ENCODE measurements around the gene ASPSCR1. TPM values are rescaled to one million over a fixed set of nuclear protein-coding genes. Genes with fewer than 3 reads are reported as not detected.

Gene ASPSCR1
- total and polyA plus RNA-seq, 2 of the 13 experiments (the other 11 are each of a cell fraction or from before 2014, with no cell fraction given) = 274 to 314 TPM

DNA sequence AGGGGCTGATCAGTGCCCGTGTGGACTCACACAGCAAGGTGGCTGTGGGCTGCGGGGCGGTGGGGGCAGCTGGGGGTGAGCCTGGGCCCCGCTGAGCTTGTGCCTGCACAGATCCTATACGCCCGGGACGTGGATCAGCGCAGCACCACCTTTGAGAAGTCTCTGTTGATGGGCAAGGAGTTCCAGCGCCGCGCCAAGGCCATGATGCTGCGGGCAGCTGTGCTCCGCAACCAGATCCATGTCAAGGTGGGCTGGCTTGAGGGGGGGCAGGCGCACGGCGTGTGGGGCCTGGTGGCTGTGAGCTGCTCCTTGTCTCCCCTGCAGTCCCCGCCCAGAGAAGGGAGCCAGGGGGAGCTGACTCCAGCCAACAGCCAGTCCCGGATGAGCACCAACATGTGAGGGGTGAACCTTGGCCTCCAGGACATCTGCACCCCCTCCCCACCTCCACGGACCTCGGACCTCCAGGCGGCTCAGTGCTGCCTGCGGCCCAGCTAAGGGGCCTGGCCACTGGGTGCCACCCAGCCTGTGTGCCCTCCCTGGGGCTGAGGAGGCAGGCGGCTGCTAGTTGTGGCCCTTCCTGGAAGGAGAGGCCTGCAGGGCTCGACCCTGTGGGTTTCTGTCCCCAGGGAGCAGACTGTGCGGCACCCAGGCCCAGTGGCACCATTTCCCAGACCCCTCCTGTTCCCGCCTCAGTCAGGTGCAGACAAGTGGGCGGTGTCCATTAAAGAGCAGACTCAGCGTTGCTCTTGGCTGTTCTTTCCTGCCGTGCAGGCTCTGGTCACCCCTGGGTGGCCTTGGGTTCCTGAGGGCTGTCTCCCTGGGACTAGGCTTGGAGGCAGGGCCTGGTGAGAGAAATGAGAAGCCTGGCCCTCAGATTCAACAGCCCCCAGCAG lies 79.5 kb downstream of the ASPSCR1 start (continued):
- TF ChIP-seq ZNF782 (CRISPR knock-in tag; IDR thresholded peaks at IDR 0.05; ENCODE audit: borderline replicate concordance) (peak; percentile 20; the same call in 1 of the 2 replicates), HNF4A (CRISPR knock-in tag; IDR thresholded peaks at IDR 0.05) (peak; percentile 95), SMYD3 (CRISPR knock-in tag; IDR thresholded peaks at IDR 0.05) (no peak), ZFP36 (IDR thresholded peaks at IDR 0.05; ENCODE audit: borderline replicate concordance, low read depth, low read length, partially characterized antibody) (no peak), DPF2 (CRISPR knock-in tag; IDR thresholded peaks at IDR 0.05; ENCODE audit: borderline replicate concordance, low read depth) (0 out of 2 replicates have a peak, but pooled peaks have one; percentile 40), KDM6A (CRISPR knock-in tag; IDR thresholded peaks at IDR 0.05; ENCODE audit: low read depth) (peak; percentile 71), SMARCC2 (IDR thresholded peaks at IDR 0.05) (no peak), SAP130 (CRISPR knock-in tag; IDR thresholded peaks at IDR 0.05; ENCODE audit: low read depth) (peak; percentile 83), ISX (CRISPR knock-in tag; conservative IDR thresholded peaks at IDR 0.05) (no peak), ZNF629 (CRISPR knock-in tag; conservative IDR thresholded peaks at IDR 0.05) (0 out of 2 replicates have a peak, but pooled peaks have one; percentile 33), PHB2 (IDR thresholded peaks at IDR 0.05; ENCODE audit: partially characterized antibody) (no peak), NCOR1 (IDR thresholded peaks at IDR 0.05; ENCODE audit: borderline replicate concordance, low read length) (peak; percentile 87; the same call in 1 of the 2 replicates), SOX13 (IDR thresholded peaks at IDR 0.05) (no peak), SOX13 (CRISPR knock-in tag; conservative IDR thresholded peaks at IDR 0.05 in 1 of 2, IDR thresholded peaks at IDR 0.05 in 1 of 2) (0 out of 4 replicates have a peak, but pooled peaks of 1 of the 2 experiments have one; percentile 6)
- TF ChIP-seq, protein P1, sequence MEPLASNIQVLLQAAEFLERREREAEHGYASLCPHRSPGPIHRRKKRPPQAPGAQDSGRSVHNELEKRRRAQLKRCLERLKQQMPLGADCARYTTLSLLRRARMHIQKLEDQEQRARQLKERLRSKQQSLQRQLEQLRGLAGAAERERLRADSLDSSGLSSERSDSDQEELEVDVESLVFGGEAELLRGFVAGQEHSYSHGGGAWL (CRISPR knock-in tag; IDR thresholded peaks at IDR 0.05) = no peak
- TF ChIP-seq, protein P2, sequence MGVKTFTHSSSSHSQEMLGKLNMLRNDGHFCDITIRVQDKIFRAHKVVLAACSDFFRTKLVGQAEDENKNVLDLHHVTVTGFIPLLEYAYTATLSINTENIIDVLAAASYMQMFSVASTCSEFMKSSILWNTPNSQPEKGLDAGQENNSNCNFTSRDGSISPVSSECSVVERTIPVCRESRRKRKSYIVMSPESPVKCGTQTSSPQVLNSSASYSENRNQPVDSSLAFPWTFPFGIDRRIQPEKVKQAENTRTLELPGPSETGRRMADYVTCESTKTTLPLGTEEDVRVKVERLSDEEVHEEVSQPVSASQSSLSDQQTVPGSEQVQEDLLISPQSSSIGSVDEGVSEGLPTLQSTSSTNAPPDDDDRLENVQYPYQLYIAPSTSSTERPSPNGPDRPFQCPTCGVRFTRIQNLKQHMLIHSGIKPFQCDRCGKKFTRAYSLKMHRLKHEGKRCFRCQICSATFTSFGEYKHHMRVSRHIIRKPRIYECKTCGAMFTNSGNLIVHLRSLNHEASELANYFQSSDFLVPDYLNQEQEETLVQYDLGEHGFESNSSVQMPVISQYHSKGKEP (CRISPR knock-in tag; IDR thresholded peaks at IDR 0.05) = no peak
- TF ChIP-seq, protein P3, sequence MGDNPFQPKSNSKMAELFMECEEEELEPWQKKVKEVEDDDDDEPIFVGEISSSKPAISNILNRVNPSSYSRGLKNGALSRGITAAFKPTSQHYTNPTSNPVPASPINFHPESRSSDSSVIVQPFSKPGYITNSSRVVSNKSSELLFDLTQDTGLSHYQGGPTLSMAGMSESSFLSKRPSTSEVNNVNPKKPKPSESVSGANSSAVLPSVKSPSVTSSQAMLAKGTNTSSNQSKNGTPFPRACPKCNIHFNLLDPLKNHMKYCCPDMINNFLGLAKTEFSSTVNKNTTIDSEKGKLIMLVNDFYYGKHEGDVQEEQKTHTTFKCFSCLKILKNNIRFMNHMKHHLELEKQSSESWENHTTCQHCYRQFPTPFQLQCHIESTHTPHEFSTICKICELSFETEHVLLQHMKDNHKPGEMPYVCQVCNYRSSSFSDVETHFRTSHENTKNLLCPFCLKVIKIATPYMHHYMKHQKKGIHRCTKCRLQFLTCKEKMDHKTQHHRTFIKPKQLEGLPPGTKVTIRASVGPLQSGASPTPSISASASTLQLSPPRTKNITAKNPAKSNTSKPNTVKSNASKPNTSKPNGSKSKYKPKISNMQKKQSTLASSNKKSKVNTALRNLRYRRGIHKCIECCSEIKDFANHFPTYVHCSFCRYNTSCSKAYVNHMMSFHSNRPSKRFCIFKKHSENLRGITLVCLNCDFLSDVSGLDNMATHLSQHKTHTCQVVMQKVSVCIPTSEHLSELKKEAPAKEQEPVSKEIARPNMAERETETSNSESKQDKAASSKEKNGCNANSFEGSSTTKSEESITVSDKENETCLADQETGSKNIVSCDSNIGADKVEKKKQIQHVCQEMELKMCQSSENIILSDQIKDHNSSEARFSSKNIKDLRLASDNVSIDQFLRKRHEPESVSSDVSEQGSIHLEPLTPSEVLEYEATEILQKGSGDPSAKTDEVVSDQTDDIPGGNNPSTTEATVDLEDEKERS (CRISPR knock-in tag; IDR thresholded peaks at IDR 0.05) = peak; percentile 19; the same call in 1 of the 2 replicates
- TF ChIP-seq, protein P4, sequence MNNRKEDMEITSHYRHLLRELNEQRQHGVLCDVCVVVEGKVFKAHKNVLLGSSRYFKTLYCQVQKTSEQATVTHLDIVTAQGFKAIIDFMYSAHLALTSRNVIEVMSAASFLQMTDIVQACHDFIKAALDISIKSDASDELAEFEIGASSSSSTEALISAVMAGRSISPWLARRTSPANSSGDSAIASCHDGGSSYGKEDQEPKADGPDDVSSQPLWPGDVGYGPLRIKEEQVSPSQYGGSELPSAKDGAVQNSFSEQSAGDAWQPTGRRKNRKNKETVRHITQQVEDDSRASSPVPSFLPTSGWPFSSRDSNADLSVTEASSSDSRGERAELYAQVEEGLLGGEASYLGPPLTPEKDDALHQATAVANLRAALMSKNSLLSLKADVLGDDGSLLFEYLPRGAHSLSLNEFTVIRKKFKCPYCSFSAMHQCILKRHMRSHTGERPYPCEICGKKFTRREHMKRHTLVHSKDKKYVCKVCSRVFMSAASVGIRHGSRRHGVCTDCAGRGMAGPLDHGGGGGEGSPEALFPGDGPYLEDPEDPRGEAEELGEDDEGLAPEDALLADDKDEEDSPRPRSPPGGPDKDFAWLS (CRISPR knock-in tag; IDR thresholded peaks at IDR 0.05; ENCODE audit: borderline replicate concordance) = peak; percentile 87; the same call in 1 of the 2 replicates
- TF ChIP-seq, protein P5, sequence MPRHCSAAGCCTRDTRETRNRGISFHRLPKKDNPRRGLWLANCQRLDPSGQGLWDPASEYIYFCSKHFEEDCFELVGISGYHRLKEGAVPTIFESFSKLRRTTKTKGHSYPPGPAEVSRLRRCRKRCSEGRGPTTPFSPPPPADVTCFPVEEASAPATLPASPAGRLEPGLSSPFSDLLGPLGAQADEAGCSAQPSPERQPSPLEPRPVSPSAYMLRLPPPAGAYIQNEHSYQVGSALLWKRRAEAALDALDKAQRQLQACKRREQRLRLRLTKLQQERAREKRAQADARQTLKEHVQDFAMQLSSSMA (CRISPR knock-in tag; IDR thresholded peaks at IDR 0.05) = 0 out of 2 replicates have a peak, but pooled peaks have one; percentile 84
- TF ChIP-seq, protein P6, sequence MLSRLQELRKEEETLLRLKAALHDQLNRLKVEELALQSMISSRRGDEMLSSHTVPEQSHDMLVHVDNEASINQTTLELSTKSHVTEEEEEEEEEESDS (CRISPR knock-in tag; IDR thresholded peaks at IDR 0.05; ENCODE audit: borderline replicate concordance) = no peak; the same call in 1 of the 2 replicates
